ENCODE data around the gene SRRM5.

GRCh38 chr19:43639519-43640423, 27.9 kb downstream of the SRRM5 start, which contains the start of gene CADM4:
- no peak for TF ChIP-seq EZH2 (optimal IDR thresholded peaks at IDR 0.05; ENCODE audit: low read depth, low read length)
- TF ChIP-seq CTCF (IDR thresholded peaks at IDR 0.05; ENCODE audit: low read length) = no peak

Measured in MM.1S (cell line).